Body of pancreas (tissue), 4 donors: ENCODE data around the gene CDC42SE2.

Experiments used
- POLR2A ChIP-seq, 3 donors: fragments of 450-650 bp; IDR thresholded peaks; one replicate each; pipeline ENCODE4 v1.6.1; 2016; ENCODE audit warnings: antibody characterized with exemption in 3 of 3, mild to moderate bottlenecking in 2 of 3
- TF ChIP-seq, protein P1 (sequence below), 7 experiments: fragments of 450-650 bp in 4 of 7; fragments of 200-600 bp in 3 of 7; sonication (generic) in 3 of 7; IDR thresholded peaks; one replicate each; pipeline ENCODE4 v1.5.1; 2016 to 2019; ENCODE audit warnings: antibody characterized with exemption in 7 of 7

DNA sequence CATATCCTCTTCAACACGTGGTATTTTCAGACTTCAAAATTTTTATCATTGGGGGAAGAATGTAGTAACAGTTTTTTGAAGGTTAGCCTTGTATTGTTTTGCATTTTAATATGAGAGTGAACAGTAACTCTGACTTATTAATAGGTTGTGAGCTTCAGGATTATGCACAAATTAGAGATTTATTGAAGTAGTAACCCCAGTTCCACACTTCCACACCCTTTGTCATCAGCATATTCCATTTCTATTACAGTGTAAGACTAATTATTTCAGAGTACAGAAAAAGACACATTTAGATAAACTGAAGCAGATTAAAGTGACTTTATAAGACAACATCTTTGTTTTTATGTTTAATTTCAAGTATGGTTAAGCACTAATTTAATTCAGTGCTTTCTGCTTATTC lies 105.7 kb downstream of the CDC42SE2 start:
- TF ChIP-seq, protein P1, sequence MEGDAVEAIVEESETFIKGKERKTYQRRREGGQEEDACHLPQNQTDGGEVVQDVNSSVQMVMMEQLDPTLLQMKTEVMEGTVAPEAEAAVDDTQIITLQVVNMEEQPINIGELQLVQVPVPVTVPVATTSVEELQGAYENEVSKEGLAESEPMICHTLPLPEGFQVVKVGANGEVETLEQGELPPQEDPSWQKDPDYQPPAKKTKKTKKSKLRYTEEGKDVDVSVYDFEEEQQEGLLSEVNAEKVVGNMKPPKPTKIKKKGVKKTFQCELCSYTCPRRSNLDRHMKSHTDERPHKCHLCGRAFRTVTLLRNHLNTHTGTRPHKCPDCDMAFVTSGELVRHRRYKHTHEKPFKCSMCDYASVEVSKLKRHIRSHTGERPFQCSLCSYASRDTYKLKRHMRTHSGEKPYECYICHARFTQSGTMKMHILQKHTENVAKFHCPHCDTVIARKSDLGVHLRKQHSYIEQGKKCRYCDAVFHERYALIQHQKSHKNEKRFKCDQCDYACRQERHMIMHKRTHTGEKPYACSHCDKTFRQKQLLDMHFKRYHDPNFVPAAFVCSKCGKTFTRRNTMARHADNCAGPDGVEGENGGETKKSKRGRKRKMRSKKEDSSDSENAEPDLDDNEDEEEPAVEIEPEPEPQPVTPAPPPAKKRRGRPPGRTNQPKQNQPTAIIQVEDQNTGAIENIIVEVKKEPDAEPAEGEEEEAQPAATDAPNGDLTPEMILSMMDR (IDR thresholded peaks at IDR 0.05) = no peak
- TF ChIP-seq POLR2A (IDR thresholded peaks at IDR 0.05) = no peak
